HUES48 (cell line): ENCODE results near the gene TET2.

Experiments used
- H3K27ac ChIP-seq: one replicate; pipeline ENCODE4 v1.7.0; 2013; ENCODE audit warnings: low read depth, low read length, inconsistent platforms
- H3K27me3 ChIP-seq: 2 replicates; pipeline ENCODE4 v1.6.1; 2013; ENCODE audit warnings: mild to moderate bottlenecking, low read length; ENCODE audit not compliant: control insufficient read depth, insufficient read depth
- H3K36me3 ChIP-seq: 2 replicates; pipeline ENCODE4 v1.6.1; 2013; ENCODE audit warnings: low read length; ENCODE audit not compliant: control insufficient read depth, insufficient read depth
- H3K4me1 ChIP-seq: 2 replicates; pipeline ENCODE4 v1.6.1; 2013; ENCODE audit warnings: mild to moderate bottlenecking, low read length; ENCODE audit not compliant: control insufficient read depth, insufficient read depth
- H3K4me3 ChIP-seq: 2 replicates; pipeline ENCODE4 v1.5.1; 2013; ENCODE audit warnings: mild to moderate bottlenecking, low read depth, low read length
- H3K9ac ChIP-seq: 2 replicates; pipeline ENCODE4 v1.6.1; 2013; ENCODE audit warnings: mild to moderate bottlenecking, low read depth, low read length, moderate library complexity
- H3K9me3 ChIP-seq: 2 replicates; pipeline ENCODE4 v1.6.1; 2013; ENCODE audit warnings: low read length; ENCODE audit not compliant: control insufficient read depth, insufficient read depth

TET2 gene

DNA sequence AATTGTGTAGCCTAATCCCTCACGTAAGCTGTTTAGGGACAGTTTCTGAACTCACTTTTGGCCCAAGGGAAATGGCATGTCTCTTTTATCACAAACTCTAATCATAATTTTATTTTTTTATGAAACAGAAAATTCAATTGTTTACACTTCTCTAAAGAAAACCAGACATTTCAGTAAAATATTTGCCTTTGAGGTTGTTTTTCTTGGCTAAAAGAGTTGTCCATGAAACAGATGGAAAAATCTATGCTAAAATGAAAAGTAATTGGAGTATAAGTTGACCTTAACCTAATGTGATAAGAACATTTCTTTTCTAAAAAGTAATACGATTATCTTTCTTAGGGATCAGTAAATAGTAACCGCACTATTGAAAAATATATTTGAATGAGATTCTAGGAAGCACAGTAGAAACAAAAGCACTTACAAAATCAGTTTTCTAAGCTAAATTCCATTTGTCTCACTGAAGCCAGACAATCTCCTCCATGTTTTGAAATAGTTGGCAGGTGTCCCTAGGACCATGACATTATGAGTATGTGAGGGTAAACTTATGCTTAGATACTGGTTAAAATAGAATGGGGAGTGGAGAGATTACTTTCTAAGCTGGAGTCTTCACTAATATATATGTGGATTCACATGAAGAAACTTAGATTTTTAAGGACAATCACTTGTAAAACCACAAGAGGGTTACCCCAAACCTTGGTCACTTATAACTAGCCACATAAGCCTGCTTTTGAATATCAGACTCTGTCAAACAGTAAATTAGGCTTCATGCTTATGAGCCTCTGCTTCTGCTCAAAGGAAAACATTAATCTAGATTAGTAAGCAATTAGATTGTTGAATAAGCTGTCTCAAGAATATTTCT, 20.1 kb upstream of the TET2 start:
- Histone ChIP-seq H3K27ac (no peak overlapping the region), H3K9ac (no peak overlapping the region), H3K9me3 (no peaks in the 10 kb centered on the region), H3K4me3 (no peak overlapping the region), H3K4me1 (no peaks in the 10 kb centered on the region), H3K36me3 (no peaks in the 10 kb centered on the region), H3K27me3 (no peaks in the 10 kb centered on the region)

DNA sequence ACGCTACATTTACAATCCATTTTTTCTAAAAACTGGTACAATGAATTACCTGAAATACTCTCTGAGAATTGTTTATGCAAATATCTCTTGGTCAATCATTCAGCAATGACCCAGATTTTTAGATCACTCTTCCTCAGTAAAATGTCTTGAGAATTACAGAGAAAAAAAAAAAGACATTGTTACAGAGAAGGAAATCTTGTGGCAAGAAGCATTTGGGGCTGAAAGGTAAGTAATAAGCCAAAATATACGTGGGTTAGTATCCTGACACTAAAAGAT, 19.6 kb upstream of the TET2 start:
- Histone ChIP-seq H3K4me3 (no peak overlapping the region), H3K9me3 (no peaks in the 10 kb centered on the region), H3K27ac (no peak overlapping the region), H3K27me3 (no peaks in the 10 kb centered on the region), H3K4me1 (no peaks in the 10 kb centered on the region), H3K9ac (no peak overlapping the region), H3K36me3 (no peaks in the 10 kb centered on the region)

DNA sequence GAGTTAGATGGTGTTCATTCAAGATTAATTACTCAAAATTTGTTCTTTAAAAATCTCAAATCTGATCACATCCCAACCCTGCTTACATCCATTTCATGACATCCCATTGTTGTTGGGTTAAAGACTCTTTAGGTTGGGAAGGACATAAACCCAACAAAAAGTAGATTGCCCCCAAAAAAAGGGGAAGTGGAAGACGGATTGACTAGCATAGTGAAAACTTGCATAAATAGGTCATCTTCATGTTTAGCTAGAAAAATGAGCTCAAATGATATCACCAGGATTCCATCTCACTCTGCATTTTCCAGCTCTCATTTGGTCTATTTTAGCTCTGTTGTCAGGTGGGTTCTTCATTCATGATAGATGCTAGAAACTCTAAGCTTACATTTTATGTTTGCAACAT, 18.5 kb upstream of the TET2 start:
- Histone ChIP-seq H3K9me3 (no peaks in the 10 kb centered on the region), H3K9ac (no peak overlapping the region), H3K36me3 (no peaks in the 10 kb centered on the region), H3K27me3 (no peaks in the 10 kb centered on the region; the same call in 1 of the 2 replicates), H3K4me1 (no peaks in the 10 kb centered on the region), H3K27ac (no peak overlapping the region), H3K4me3 (no peak overlapping the region)

DNA sequence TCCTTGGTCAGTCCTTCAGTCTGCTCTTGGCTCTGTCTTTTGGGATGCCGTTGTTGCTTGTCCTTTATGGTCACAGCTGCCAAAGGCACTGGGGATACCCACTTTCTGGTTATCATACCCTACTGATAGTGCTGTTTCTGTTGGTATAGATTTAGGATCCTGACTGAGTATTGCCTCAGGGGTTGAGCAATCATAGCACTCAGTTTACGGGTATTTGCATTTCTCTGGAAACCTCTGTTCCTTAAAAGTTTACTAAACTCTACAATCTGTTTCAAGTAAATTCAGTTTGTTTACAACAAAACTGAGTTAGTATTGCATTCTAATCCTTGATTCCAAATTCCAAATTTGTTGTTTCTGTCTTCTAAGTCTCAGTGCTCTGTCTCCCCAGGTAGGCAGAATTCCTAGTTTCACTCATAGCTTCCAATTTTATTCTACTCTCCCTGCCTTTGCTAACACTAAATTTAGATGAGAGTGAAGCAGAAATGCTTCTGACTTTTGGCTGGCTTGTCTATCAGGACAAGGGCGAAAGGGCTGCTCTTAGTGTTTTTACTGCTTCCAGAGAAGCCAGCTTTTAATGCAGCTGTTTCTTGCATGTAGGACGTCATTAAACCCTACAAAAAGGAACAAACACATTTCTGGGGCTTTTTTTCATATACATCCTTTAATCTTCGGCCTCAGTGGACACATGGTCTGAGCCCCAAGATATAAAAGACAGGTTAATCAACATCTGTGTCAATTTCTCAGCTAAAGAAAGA, 17.2 kb upstream of the TET2 start:
- Histone ChIP-seq H3K9ac (no peak overlapping the region), H3K4me3 (no peak overlapping the region), H3K27me3 (no peaks in the 10 kb centered on the region; the same call in 1 of the 2 replicates), H3K9me3 (no peaks in the 10 kb centered on the region), H3K27ac (no peak overlapping the region), H3K36me3 (no peaks in the 10 kb centered on the region), H3K4me1 (no peaks in the 10 kb centered on the region)

DNA sequence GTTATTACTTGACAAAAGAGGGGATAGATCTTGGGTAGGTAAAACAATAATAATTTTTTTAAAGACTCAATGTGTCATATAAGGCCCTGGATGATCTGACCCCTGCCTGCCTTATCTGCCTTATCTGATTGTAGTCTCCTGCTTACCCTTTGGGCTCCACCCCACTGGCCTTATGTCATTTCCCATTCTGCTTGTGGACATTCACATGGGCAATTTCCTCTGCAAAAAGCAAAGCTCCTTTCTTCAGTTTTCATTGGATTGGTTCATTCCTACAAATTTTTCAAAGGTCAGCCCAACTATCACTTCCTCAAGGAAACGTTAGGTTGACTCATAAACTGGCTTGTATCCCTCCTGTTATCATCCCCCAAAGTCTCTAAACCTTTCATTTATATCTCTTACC, 15.7 kb upstream of the TET2 start:
- H3K4me3 ChIP-seq = no peak overlapping the region
- H3K9me3 ChIP-seq = no peaks in the 10 kb centered on the region
- no peaks in the 10 kb centered on the region for H3K4me1 ChIP-seq
- no peaks in the 10 kb centered on the region for H3K36me3 ChIP-seq
- H3K9ac ChIP-seq = no peak overlapping the region
- H3K27me3 ChIP-seq = no peaks in the 10 kb centered on the region; the same call in 1 of the 2 replicates
- no peak overlapping the region for H3K27ac ChIP-seq

DNA sequence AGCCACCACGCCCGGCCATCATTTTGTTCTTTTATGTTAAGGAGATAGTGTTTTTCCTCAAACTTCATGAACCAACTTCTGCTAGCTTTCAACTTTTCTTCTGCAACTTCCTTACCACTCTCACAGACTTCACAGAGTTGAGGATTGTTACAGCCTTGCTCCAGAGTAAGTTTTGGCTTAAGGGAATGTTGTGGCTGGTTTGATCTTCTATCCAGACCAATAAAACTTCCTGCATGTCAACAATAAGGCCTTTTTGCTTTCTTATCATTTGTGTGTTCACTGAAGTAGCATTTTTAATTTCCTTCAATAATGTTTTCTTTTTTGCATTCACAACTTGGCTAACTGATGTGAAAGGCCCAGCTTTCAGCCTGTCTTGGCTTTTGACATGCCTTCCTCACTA, 12.7 kb upstream of the TET2 start:
- Histone ChIP-seq H3K9me3 (no peaks in the 10 kb centered on the region), H3K4me1 (no peaks in the 10 kb centered on the region), H3K27me3 (peaks cover 5% of the 10 kb centered on the region; the same call in 1 of the 2 replicates), H3K4me3 (no peak overlapping the region), H3K9ac (no peak overlapping the region), H3K27ac (no peak overlapping the region), H3K36me3 (no peaks in the 10 kb centered on the region)

DNA sequence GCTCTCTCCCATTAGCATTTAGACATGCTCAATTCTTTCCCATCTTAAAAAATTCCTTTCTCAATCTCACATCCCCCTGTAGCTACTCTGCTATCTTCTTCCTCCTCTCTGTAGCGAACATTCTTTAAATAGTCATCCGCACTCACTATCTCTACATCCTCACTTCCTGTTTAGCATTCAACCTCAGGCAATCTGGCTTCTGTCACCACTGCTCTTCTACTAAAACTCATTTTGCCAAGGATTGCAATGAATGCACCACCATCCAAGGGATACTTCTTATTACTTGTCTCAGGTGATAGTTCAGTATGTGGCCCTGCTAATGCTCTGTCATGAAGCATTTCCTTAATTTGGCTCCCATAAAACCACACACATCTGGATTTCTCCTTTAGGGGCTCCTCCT, 10.9 kb upstream of the TET2 start:
- peaks cover 9% of the 10 kb centered on the region for H3K27me3 ChIP-seq
- no peak overlapping the region for H3K9ac ChIP-seq
- H3K4me3 ChIP-seq = no peak overlapping the region
- H3K9me3 ChIP-seq = no peaks in the 10 kb centered on the region
- H3K36me3 ChIP-seq = no peaks in the 10 kb centered on the region
- no peaks in the 10 kb centered on the region for H3K4me1 ChIP-seq
- H3K27ac ChIP-seq = no peak overlapping the region

DNA sequence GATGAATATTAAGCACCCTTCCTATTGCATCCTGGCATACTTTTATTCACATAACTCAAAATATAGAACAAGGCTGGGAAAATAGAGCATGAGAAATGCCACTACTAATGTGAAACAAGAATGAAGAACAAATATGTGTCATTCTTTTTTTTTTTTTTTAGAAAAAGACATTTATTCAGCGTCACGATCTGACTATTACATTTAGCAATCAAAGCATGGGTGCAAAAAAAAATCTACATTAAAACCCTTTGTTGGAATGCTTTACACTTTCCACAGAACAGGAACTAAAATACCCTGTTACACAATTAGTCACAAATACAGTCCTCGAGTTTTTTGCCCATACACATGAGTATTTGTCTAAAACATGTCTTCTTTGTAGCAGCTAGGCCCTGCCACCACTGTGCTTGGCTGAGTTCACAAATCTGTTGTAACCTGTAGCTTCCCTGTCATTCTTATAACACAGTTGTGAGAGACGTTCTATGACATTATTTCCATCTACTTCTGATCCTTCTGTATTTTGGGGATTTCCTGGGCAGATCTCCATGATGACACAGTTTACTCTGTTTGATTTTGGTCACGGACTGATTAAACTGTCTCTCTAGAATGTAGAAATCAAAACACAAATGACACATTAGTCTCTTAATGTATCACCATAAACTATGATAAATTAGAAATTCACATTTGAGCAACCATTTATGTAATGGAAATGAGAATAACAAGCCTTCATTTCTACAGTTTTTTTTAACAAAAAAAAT, 9.4 kb upstream of the TET2 start:
- Histone ChIP-seq H3K4me1 (no peaks in the 10 kb centered on the region), H3K4me3 (no peak overlapping the region), H3K27ac (no peak overlapping the region), H3K36me3 (no peaks in the 10 kb centered on the region), H3K27me3 (peaks cover 23% of the 10 kb centered on the region), H3K9me3 (no peaks in the 10 kb centered on the region), H3K9ac (no peak overlapping the region)

DNA sequence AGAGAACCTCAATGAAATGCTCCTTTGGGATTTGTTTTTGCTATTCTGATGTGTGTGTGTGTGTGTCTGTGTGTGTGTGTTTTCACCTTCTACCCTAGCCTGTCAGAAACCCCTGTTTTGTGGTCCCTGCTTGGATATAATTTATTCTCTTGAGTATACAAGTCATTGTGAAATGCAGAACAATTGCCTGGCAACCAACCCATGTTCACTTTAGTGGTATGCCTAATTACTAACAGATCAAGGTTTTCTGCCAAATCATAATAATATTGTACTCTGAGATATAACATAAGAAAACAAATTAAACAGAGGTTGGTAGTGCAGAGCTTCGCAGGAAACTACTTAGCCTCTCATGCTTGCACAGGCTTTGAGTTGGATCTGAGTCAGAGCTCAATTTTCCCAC, 7.0 kb upstream of the TET2 start:
- H3K4me1 ChIP-seq = no peaks in the 10 kb centered on the region
- H3K27ac ChIP-seq = no peak overlapping the region
- no peaks in the 10 kb centered on the region for H3K9me3 ChIP-seq
- no peak overlapping the region for H3K9ac ChIP-seq
- H3K4me3 ChIP-seq = no peak overlapping the region
- H3K27me3 ChIP-seq = peaks cover 46% of the 10 kb centered on the region
- H3K36me3 ChIP-seq = no peaks in the 10 kb centered on the region

DNA sequence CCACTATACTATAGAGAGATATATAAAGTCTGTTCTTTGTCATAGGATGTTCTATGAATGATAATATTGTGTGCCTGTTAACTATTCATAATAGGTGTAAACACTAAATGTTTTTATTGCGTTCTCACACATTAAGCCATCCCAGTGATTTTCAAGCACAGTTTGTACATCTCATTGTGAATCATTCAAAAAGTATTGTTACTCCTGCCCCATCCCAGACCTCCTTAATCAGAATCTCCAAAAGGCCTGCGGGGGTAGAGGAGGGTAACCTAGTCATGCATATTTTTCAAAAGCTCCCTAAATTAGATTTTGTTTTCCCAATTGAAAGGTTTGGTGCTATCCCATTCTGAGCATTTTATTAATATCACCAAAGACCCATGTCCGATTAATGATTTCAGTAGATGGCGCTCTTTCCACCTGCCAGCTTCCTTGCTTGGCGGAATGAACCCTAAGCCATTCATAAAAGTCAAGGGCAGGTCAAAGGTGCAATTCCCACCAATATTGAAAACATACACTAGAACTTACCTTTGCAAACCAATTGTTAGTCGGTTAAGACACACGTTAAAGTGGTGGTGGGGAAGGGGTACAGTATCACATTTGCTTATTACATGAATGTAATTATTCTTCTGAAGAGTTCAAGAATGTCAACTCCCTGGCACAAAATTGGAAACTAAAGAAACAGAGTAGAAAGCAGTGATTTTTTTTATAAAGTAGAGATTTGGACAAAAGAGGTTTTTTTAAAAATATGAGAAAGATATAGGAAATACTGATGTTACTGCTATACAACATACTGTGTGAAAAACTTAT, 5.8 kb upstream of the TET2 start:
- Histone ChIP-seq H3K4me1 (no peaks in the 10 kb centered on the region), H3K9ac (no peak overlapping the region), H3K4me3 (no peak overlapping the region), H3K36me3 (no peaks in the 10 kb centered on the region), H3K27ac (no peak overlapping the region), H3K9me3 (no peaks in the 10 kb centered on the region), H3K27me3 (peaks cover 58% of the 10 kb centered on the region)
